Common myeloid progenitor, CD34-positive (primary cell): ENCODE measurements around the gene POLR2J.
"Not testable (repeated sequence)": the region's sequence is repeated elsewhere in the genome, so short reads cannot be mapped to it uniquely, and the experiment has no call there.

Source experiments
- CTCF ChIA-PET: fragments of 350-600 bp; sonication (Branson Sonifier 250); formaldehyde crosslinking; loops from one replicate; lab custom pipeline; 2021; ENCODE audit warnings: antibody characterized with exemption; lab: Charles Lee
- POLR2A ChIA-PET: fragments of 350-600 bp; sonication (Branson Sonifier 250); formaldehyde crosslinking; loops from one replicate; lab custom pipeline; 2021; ENCODE audit warnings: antibody characterized with exemption; lab: Charles Lee
- DNase-seq, 3 donors: peaks; one replicate each; pipeline versions ENCODE4 v3.0.0 to v3.0.0-alpha.2; 2013
- H3K27ac ChIP-seq, 2 experiments: 1 replicate in 1 of 2; 2 replicates in 1 of 2; pipeline ENCODE4 v1.7.0; 2013; ENCODE audit warnings: inconsistent platforms in 2 of 2, low read length in 2 of 2, mild to moderate bottlenecking in 2 of 2, low read depth in 1 of 2, moderate library complexity in 1 of 2; ENCODE audit not compliant: severe bottlenecking in 2 of 2, insufficient read depth in 1 of 2, poor library complexity in 1 of 2
- H3K27me3 ChIP-seq, 5 experiments: replicated peaks in 2 of 5; 1 replicate in 3 of 5; 2 replicates in 2 of 5; pipeline versions ENCODE4 v1.6.1 to v1.7.0; 2013; ENCODE audit warnings: low read length in 4 of 5, mild to moderate bottlenecking in 2 of 5, moderate library complexity in 2 of 5, inconsistent platforms in 1 of 5; ENCODE audit not compliant: insufficient read depth in 5 of 5, control insufficient read depth in 4 of 5
- H3K36me3 ChIP-seq, 4 experiments: 1 replicate in 2 of 4; 2 replicates in 2 of 4; pipeline versions ENCODE4 v1.6.1 to v1.7.0; 2013; ENCODE audit warnings: low read length in 3 of 4, control low read depth in 1 of 4, mild to moderate bottlenecking in 1 of 4; ENCODE audit not compliant: control insufficient read depth in 4 of 4, insufficient read depth in 4 of 4
- H3K4me1 ChIP-seq, 4 experiments: 1 replicate in 3 of 4; 2 replicates in 1 of 4; pipeline versions ENCODE4 v1.6.1 to v1.7.1; 2013; ENCODE audit warnings: low read length in 3 of 4, mild to moderate bottlenecking in 3 of 4, control low read depth in 1 of 4, inconsistent platforms in 1 of 4, moderate library complexity in 1 of 4; ENCODE audit not compliant: control insufficient read depth in 4 of 4, insufficient read depth in 4 of 4; ENCODE audit errors: control extremely low read depth in 1 of 4
- H3K4me3 ChIP-seq, 7 experiments: 1 replicate in 4 of 7; 2 replicates in 3 of 7; pipeline versions ENCODE4 v1.5.1 to v1.7.0; 2013; ENCODE audit warnings: mild to moderate bottlenecking in 7 of 7, low read length in 6 of 7, moderate library complexity in 6 of 7, inconsistent platforms in 2 of 7, low read depth in 2 of 7, control low read depth in 1 of 7; ENCODE audit not compliant: insufficient read depth in 4 of 7, control insufficient read depth in 1 of 7; ENCODE audit errors: extremely low read depth in 1 of 7
- H3K9me3 ChIP-seq, 5 experiments: 1 replicate in 4 of 5; 2 replicates in 1 of 5; pipeline versions ENCODE4 v1.6.1 to v1.7.1; 2013; ENCODE audit warnings: low read length in 4 of 5, mild to moderate bottlenecking in 2 of 5, inconsistent platforms in 1 of 5, low read depth in 1 of 5, moderate library complexity in 1 of 5; ENCODE audit not compliant: control insufficient read depth in 4 of 5, insufficient read depth in 2 of 5; ENCODE audit errors: control extremely low read depth in 1 of 5
- WGBS: methylation state at CpG from one replicate; pipeline ENCODE4 v1.1.5; 2013; ENCODE audit not compliant: insufficient coverage; 5-methylcytosine and 5-hydroxymethylcytosine counted together

POLR2J gene

GRCh38 chr7:102505298-102506185 lies 26.8 kb upstream of the POLR2J start:
- CTCF ChIA-PET, H3K4me3 ChIP-seq, POLR2A ChIA-PET, H3K27me3 ChIP-seq, H3K9me3 ChIP-seq, H3K36me3 ChIP-seq, H3K4me1 ChIP-seq, H3K27ac ChIP-seq, DNase-seq: not testable (repeated sequence)
- no CpG with 5 or more reads among the region's 24 CpGs for WGBS

DNA sequence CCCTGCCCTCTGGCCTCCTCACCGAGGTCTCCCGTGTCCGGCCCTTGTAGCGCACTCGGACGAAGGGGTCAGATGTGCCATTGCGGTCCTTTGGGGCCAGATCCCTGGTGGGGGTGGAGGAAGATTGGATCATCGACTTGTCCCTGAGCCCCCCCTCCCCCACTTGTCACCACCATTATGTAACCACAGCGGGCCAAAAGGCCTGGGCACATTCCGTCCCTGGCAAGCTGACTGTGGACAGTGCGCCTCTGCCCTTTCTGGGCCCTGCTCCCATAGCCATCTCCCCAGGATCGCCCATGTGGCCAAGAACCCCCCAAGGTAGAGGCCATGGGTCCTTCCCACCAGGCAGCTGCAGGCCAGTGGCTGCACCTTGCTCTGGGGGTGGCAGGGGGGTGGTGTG lies 24.4 kb upstream of the POLR2J start:
- H3K36me3 ChIP-seq, H3K27me3 ChIP-seq, POLR2A ChIA-PET, H3K9me3 ChIP-seq, H3K4me1 ChIP-seq, CTCF ChIA-PET, DNase-seq, H3K27ac ChIP-seq, H3K4me3 ChIP-seq: not testable (repeated sequence)
- no CpG with 5 or more reads among the region's 12 CpGs for WGBS

GRCh38 chr7:102498321-102498720 lies 19.6 kb upstream of the POLR2J start:
- no CpG with 5 or more reads among the region's 16 CpGs for WGBS
- CTCF ChIA-PET, H3K27me3 ChIP-seq, H3K4me1 ChIP-seq, H3K27ac ChIP-seq, H3K36me3 ChIP-seq, POLR2A ChIA-PET, H3K4me3 ChIP-seq, H3K9me3 ChIP-seq, DNase-seq: not testable (repeated sequence)

GRCh38 chr7:102497308-102497707 lies 18.6 kb upstream of the POLR2J start:
- CTCF ChIA-PET, POLR2A ChIA-PET, H3K36me3 ChIP-seq, DNase-seq, H3K9me3 ChIP-seq, H3K27me3 ChIP-seq, H3K27ac ChIP-seq, H3K4me3 ChIP-seq, H3K4me1 ChIP-seq: not testable (repeated sequence)
- WGBS: no CpG with 5 or more reads among the region's 5 CpGs

GRCh38 chr7:102496861-102497260 lies 18.1 kb upstream of the POLR2J start:
- H3K4me1 ChIP-seq, H3K27ac ChIP-seq, H3K4me3 ChIP-seq, H3K36me3 ChIP-seq, POLR2A ChIA-PET, H3K27me3 ChIP-seq, DNase-seq, H3K9me3 ChIP-seq, CTCF ChIA-PET: not testable (repeated sequence)
- WGBS: 100% methylated on average over 2 of the region's 10 CpGs

- DNase-seq, CTCF ChIA-PET, H3K9me3 ChIP-seq, H3K27ac ChIP-seq, H3K4me3 ChIP-seq, POLR2A ChIA-PET, H3K36me3 ChIP-seq, H3K27me3 ChIP-seq, H3K4me1 ChIP-seq: not testable (repeated sequence)
- WGBS: no CpG with 5 or more reads among the region's 67 CpGs
These were observed 15.9 kb upstream of the POLR2J start for GRCh38 chr7:102494473-102495149.

GRCh38 chr7:102494026-102494425 lies 15.3 kb upstream of the POLR2J start:
- DNase-seq, H3K4me1 ChIP-seq, H3K27ac ChIP-seq, H3K9me3 ChIP-seq, H3K36me3 ChIP-seq, POLR2A ChIA-PET, H3K27me3 ChIP-seq, CTCF ChIA-PET: not testable (repeated sequence)
- no CpG with 5 or more reads among the region's 15 CpGs for WGBS
- H3K4me3 ChIP-seq: peak overlapping the region in 3 of 7 experiments; percentile 42 to 64 (median 51)
